Hepatocyte (in vitro differentiated cells): Measurements from ENCODE around the gene AKR1B15.

Experiments used
- EZH2 ChIP-seq: fragments of 200-600 bp; sonication (generic); IDR thresholded peaks from 2 replicates; pipeline ENCODE4 v1.6.1; 2016; ENCODE audit warnings: antibody characterized with exemption, mild to moderate bottlenecking, borderline replicate concordance
- TF ChIP-seq, protein P1 (sequence below): fragments of 200-600 bp; sonication (generic); IDR thresholded peaks from 2 replicates; pipeline ENCODE4 v1.5.1; 2016; ENCODE audit warnings: antibody characterized with exemption, mild to moderate bottlenecking; ENCODE audit not compliant: poor library complexity

DNA sequence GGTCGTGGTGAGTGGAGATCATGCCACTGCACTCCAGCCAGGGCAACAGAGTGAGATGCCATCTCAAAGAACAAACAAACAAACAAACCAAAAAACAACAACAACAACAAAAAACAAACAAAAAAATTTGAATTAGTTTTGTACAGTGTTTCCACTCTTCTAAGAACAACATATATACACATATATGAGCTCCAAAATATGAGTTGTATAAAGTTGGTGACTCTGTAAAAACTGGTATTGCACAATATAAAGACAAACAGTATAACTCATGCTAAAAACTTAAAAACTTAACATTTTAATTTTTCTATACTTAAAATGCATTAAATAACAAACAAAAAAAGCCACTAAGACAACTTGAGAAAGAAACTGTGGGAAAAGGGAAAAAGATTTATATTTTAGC lies 46.0 kb downstream of the AKR1B15 start:
- TF ChIP-seq, protein P1, sequence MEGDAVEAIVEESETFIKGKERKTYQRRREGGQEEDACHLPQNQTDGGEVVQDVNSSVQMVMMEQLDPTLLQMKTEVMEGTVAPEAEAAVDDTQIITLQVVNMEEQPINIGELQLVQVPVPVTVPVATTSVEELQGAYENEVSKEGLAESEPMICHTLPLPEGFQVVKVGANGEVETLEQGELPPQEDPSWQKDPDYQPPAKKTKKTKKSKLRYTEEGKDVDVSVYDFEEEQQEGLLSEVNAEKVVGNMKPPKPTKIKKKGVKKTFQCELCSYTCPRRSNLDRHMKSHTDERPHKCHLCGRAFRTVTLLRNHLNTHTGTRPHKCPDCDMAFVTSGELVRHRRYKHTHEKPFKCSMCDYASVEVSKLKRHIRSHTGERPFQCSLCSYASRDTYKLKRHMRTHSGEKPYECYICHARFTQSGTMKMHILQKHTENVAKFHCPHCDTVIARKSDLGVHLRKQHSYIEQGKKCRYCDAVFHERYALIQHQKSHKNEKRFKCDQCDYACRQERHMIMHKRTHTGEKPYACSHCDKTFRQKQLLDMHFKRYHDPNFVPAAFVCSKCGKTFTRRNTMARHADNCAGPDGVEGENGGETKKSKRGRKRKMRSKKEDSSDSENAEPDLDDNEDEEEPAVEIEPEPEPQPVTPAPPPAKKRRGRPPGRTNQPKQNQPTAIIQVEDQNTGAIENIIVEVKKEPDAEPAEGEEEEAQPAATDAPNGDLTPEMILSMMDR: no peak
- no peak for TF ChIP-seq EZH2
